Amniotic stem cell (primary cell): ENCODE results near the gene ANK2.
"Not testable (repeated sequence)": the region's sequence is repeated elsewhere in the genome, so short reads cannot be mapped to it uniquely, and the experiment has no call there.

Source experiments
- DNase-seq: peaks from one replicate; lab custom pipeline; 2025; lab: John Stamatoyannopoulos, UW

Gene ANK2

GRCh38 chr4:113153529-113154101 lies 104.2 kb downstream of the ANK2 start:
- DNase-seq, result no peak

GRCh38 chr4:113154281-113154680 lies 104.8 kb downstream of the ANK2 start:
- DNase-seq, result no peak

GRCh38 chr4:113157086-113157857 lies 107.8 kb downstream of the ANK2 start:
- no peak for DNase-seq

DNA sequence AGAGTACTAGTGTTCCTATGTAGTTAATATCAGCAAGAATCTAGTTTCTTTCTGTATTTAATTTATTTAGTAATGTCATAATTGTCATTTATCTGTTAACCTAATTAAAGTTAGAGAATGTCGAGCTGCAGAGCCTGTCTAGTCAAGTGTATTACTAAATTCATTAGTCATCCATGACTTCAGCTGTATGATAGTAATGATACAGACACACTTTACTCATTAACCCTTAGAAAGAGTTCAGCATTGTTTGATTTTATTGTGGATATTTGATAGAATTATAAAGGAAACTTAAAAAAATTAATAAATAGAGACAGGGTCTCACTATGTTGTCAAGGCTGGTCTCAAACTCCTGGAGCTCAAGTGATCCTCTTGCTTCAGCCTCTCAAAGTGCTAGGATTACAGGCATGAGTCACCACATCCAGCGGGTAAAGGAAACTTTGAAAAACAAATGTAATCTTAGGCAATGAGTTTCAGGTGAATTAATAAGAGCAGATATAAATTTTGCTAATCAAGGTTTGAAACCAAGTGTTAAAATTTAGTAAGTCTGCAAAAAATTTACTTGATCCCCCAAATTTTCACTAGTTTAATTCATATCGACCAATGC lies 110.6 kb downstream of the ANK2 start:
- DNase-seq, result no peak

GRCh38 chr4:113160548-113160947 lies 111.1 kb downstream of the ANK2 start:
- DNase-seq, result no peak

- no peak for DNase-seq
These were observed 112.6 kb downstream of the ANK2 start for GRCh38 chr4:113162089-113162488.

- no peak for DNase-seq
These were observed 119.9 kb downstream of the ANK2 start for GRCh38 chr4:113169368-113169767.

DNA sequence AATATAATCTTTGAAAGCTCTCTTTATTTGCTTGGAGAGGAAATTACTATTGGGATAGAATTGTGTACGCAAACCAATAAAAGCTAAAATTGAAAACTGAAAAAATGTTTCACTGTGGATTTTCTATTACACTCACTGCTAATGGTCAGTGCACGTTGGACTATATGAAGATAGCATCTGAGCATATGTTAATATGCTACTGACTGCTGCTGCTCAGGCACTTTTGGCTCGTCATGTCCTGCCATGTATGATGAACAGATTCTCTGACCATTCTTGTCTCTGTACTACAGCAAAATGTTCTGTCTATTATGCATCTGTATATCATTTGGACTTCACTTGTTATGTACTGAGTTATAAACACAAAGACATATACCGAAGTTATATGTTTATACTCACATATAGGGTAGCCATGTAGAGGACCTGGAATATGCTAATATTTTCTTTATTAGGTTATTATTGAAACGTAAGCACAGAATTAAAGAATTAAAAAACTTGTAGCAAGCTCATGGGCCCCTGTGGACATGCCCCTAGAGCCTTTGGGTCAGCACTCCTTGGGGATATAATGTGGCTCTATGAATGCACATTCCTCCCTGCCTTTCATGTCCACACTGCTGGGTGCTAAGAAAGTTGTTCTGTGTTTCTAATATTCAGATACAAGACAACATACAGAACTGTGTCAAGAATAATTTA lies 120.8 kb downstream of the ANK2 start:
- no peak for DNase-seq

DNA sequence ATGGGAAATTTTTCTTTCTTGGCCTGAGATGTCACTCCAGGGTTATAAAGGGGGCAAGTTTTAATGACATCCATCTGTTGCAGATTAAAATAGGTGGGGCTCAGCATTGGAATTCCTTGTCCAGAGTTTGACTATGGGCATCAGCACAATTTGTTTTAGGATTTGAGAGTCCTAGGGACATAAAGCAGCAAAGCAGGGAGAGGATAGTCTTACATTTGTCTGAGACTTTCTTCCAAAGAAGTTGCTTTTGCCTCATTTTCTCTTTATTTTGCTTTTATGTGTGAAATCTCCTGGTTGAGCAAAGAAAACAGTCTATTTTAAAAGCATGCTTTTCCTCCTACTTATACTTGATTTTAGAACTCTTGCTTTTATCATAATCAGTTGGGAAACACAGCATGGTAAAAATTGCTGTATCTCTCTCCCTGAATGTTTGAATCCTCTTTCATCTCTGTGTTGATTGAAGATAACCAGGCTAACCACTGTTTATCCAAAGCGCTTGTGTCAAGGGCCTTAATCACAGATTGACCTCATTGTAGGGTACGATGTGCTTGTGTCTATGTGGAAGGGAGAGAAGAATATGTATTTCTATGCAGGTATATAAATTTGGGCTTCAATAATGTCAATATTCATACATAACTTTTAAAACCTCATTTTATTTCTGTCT lies 121.5 kb downstream of the ANK2 start:
- no peak for DNase-seq

DNA sequence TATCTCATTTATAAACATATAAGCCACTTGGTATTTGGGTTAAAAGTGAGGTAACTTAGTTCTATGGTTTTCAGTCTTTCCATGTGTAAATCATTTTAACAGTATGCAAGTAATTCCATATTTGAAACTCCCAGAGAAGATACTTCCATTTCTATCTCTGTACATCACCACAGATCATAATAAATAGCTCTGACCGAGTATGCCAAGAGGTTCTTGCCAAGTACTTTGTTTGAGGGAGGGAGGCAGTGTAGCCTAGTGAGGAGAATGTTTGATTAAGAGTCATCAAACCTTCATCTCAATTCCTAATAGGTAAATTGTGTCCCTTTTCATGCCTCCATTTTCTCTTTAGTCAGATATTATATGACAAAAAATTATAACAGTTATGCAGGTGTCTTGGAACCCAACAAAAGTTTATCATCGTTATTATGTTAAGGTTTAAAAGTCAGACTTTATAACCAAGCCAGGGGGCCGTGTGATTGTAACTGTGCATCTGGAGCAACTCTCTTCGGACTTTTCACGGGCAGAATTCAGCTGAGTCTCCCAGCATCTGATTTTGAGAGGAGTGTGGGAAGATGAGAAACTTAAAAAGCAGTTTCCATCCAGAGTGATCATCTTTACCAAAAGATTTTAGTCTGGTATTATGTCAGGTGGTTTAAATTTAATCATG lies 123.8 kb downstream of the ANK2 start:
- DNase-seq, result no peak

DNA sequence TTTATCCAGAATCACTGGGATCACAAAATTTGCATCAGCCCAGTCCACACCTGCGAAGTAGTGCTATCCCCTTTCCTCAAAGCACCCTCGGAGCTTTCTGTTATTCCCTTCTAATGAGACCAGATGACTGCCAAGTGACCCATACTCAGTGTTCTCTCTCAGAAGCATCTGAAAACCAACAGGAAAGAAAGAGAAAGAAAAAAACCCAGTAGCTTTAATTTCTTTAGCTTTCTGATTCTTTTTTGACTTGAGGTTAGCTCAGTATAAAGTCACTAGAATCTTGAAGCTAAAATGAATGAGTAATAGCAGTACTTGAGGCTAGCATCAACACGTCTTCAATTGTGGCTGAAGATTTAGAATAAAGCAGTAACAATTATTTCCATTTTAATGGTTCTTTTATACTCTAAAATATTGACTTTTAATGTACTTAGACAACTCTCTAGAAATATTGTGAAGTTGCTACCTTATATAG lies 124.4 kb downstream of the ANK2 start:
- DNase-seq, result no peak

GRCh38 chr4:113179091-113179490 lies 129.6 kb downstream of the ANK2 start:
- no peak for DNase-seq

DNA sequence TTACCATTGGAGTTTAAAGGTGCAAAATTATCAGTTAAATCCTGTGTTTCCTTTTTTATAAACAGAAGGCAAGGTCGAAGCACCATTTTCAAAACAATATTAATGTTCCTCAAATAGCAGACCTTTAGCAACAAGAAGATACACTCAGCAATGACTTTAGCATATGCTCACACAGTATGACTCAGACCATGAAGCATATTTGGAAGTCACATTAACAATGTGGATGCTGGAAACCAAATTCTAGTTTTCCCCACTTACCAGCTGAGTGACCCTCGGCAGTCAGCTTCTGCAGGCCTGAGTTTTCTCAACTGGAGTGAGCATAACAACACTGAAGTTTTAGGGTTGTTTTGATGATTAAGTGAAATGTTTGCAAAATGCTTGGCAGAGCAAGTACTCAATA lies 130.5 kb downstream of the ANK2 start:
- DNase-seq, result no peak

DNA sequence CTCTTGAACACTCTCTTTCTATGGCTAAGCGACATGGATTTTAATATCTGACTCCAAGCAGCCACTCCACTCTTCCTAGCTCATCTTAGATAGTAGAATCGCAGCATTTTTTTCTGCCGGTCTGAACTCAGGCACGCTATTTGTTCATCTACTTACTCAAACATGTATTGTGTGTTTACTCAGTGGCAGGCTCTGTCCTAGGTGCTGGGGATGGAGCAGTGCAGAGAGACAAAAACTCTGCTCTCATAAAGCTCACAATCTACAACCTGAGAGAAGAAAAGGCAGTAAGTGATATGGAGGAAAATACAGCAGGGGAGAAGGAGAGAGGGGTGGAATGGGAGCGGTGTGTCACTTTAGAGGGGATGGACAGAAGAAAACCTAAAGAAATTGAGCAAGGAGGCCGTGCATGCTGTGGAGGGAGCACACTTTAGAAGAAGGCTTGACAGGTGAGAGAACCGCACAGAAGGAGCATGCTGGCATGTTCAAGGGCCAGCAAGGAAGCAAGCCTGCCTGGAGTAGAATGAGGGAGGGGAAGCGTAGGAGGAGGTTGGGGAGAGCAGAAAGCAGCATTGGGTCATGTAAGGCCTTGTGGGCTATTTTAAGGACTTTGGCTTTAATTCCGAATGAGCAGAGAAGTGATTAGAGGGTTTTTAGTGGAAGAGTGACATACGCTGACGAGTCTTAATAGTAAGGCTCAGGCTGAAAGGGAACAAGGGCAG lies 132.0 kb downstream of the ANK2 start:
- no peak for DNase-seq

GRCh38 chr4:113183032-113183605 lies 133.7 kb downstream of the ANK2 start:
- DNase-seq, result no peak

- DNase-seq, result not testable (repeated sequence)
These were observed 136.8 kb downstream of the ANK2 start for GRCh38 chr4:113186220-113186619.

DNA sequence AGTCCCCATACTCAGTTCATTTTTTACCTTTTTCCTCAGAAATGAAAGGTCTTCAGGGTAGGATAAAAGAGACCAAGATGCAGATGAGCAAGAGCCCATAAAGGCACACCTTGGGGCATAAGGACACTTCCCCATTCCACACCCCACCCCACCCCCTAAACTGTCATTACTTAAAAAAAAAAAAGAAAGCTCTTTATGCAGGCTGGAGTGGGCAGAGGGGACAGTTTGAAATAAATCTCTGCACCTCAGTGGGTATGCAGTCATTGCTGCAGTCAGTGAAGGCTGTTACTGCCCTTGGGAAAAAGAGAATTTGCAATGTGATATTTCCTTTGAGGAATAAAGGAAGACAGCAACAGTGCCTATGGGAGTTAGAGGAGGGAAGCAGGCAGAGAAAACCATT lies 137.5 kb downstream of the ANK2 start:
- no peak for DNase-seq

DNA sequence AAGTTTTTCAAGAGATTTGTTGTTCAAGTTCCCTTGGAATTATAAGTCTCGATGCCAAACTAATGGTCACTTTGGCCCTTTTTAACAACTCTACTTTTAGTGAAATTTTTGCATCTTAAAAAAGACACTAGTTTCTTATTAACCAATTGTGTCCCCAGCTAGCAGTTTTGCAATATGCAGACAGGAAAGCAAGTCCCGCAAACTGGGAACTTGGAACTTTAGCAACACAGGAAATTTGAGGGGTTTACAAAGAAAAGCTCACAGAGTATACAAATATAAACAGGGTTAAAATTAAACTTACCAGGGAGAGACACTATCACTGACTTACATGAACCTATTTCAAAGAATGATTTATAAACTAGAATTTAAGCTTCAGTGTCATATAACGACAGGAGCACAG lies 137.9 kb downstream of the ANK2 start:
- no peak for DNase-seq

- no peak for DNase-seq
These were observed 140.1 kb downstream of the ANK2 start for GRCh38 chr4:113189546-113189945.

- no peak for DNase-seq
These were observed 159.7 kb downstream of the ANK2 start for GRCh38 chr4:113209153-113209552.
